Aorta (tissue), 5 donors: ENCODE data around the gene CADM1. TPM values are rescaled to one million over a fixed set of nuclear protein-coding genes. Genes with fewer than 3 reads are reported as not detected.

Experiments used
- ATAC-seq: fragments of 200-7000 bp; cut with Tn5 transposase; one replicate; pipeline ENCODE4 v1.9.1; 2022; ENCODE audit warnings: moderate library complexity; ENCODE audit not compliant: low FRiP score
- DNase-seq, 2 donors: peaks; one replicate each; pipeline ENCODE4 v3.0.0-alpha.2; 2020
- H3K27ac ChIP-seq, 2 donors: one replicate each; pipeline ENCODE4 v1.5.1; 2013; ENCODE audit warnings: low read length in 2 of 2, mild to moderate bottlenecking in 2 of 2, moderate library complexity in 2 of 2, control low read depth in 1 of 2, inconsistent platforms in 1 of 2, low read depth in 1 of 2
- H3K27me3 ChIP-seq, 2 donors: one replicate each; pipeline ENCODE4 v1.6.1; 2013; ENCODE audit warnings: control low read depth in 1 of 2, low read length in 1 of 2, mild to moderate bottlenecking in 1 of 2, moderate library complexity in 1 of 2; ENCODE audit not compliant: insufficient read depth in 2 of 2, control insufficient read depth in 1 of 2
- H3K36me3 ChIP-seq, 2 donors: one replicate each; pipeline ENCODE4 v1.6.1; 2013; ENCODE audit warnings: control low read depth in 1 of 2, low read length in 1 of 2, mild to moderate bottlenecking in 1 of 2; ENCODE audit not compliant: insufficient read depth in 2 of 2, control insufficient read depth in 1 of 2
- H3K4me1 ChIP-seq, 2 donors: one replicate each; pipeline ENCODE4 v1.6.1; 2013; ENCODE audit warnings: low read length in 2 of 2, control low read depth in 1 of 2, mild to moderate bottlenecking in 1 of 2, moderate library complexity in 1 of 2; ENCODE audit not compliant: insufficient read depth in 2 of 2, control insufficient read depth in 1 of 2
- H3K4me3 ChIP-seq, 2 donors: one replicate each; pipeline ENCODE4 v1.5.1; 2013; ENCODE audit warnings: low read length in 2 of 2, control low read depth in 1 of 2, mild to moderate bottlenecking in 1 of 2
- H3K9me3 ChIP-seq: one replicate; pipeline ENCODE4 v1.6.1; 2013; ENCODE audit warnings: mild to moderate bottlenecking, low read length; ENCODE audit not compliant: control insufficient read depth
- WGBS, 2 donors: extraction: QIAGEN DNeasy Blood & Tissue Kit; methylation state at CpG; one replicate each; pipeline ENCODE4 v1.1.7; 2013; 5-methylcytosine and 5-hydroxymethylcytosine counted together
- intact Hi-C, 2 donors: fragments of 100-400 bp; cut with DNase I; formaldehyde crosslinking; loops; one replicate each; pipeline versions ENCODE4 v1.14.2 to v1.15.0; 2022
- polyA plus RNA-seq, 2 donors: library from polyadenylated mRNA; stranded (reverse); fragments of 200-250 nt; gene quantifications; one replicate each; pipeline ENCODE4 v1.2.3, GENCODE V29; 2013
- total RNA-seq, 2 donors: library from RNA; stranded (reverse); fragmentation: NEBNext Ultra II Directional; extraction: Animal tissue kit (Norgen Biotek cat#: 25700); gene quantifications; one replicate each; pipeline ENCODE4 v1.2.1, GENCODE V29; 2021
- donor health status: healthy with polysubstance abuse.
- donor health status: Bipolar disorder and iron deficiency.
- donor health status: DM: no; HTN: no; CAD: no.
- donor health status: DM: no; HTN: no; CAD: no.
- donor health status: DM: yes; HTN: yes; CAD: no.

CADM1 gene
- total and polyA plus RNA-seq, 4 donors: 0.26 to 9.8 (median 5.7) TPM

DNA sequence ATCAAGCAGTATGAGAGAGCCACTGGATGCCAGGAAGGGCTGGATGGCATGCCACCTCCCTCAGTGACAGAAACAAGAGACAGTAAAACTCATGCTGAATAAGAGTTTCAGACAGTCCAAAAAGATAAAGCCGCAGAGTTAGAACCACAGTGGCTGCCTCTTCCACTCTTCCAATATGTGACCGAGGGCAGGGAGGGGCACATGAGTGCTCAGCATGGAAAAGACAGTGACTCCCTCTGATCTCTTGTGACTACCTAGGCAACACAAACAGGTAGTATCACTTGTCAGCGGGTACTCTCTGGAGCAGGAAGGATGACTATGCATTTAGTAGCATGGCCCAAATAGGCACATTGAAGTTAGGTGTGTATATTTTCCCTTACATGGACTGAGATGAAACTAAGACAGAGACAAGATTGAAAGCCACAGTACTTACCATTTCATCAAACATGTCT lies 295.4 kb downstream of the CADM1 start:
- WGBS, 2 donors: 92 to 94% methylated on average over 3 of the region's 3 CpGs
- H3K4me3 ChIP-seq: no peak overlapping the region
- intact Hi-C loops: no loop called here
- no peaks in the 10 kb centered on the region for H3K36me3 ChIP-seq
- DNase-seq: no peak
- H3K27ac ChIP-seq: no peak overlapping the region
- ATAC-seq: no peak
- no peaks in the 10 kb centered on the region for H3K4me1 ChIP-seq
- no peaks in the 10 kb centered on the region for H3K9me3 ChIP-seq
- no peaks in the 10 kb centered on the region for H3K27me3 ChIP-seq

- 83 to 95% methylated on average over 1 of the region's 1 CpG for WGBS, 2 donors
- no peaks in the 10 kb centered on the region for H3K36me3 ChIP-seq
- H3K27ac ChIP-seq: no peak overlapping the region
- H3K27me3 ChIP-seq: no peaks in the 10 kb centered on the region
- H3K4me3 ChIP-seq: no peak overlapping the region
- ATAC-seq: no peak
- H3K9me3 ChIP-seq: no peaks in the 10 kb centered on the region
- no peaks in the 10 kb centered on the region for H3K4me1 ChIP-seq
- no peak for DNase-seq
- intact Hi-C loops: no loop called here
These were observed 296.3 kb downstream of the CADM1 start for GRCh38 chr11:115207916-115208315.

- no peak overlapping the region for H3K4me3 ChIP-seq
- H3K27me3 ChIP-seq: no peaks in the 10 kb centered on the region
- H3K27ac ChIP-seq: no peak overlapping the region
- intact Hi-C loops: no loop called here
- DNase-seq (no peak), ATAC-seq (no peak)
- H3K4me1 ChIP-seq: no peaks in the 10 kb centered on the region
- no peaks in the 10 kb centered on the region for H3K9me3 ChIP-seq
- H3K36me3 ChIP-seq: no peaks in the 10 kb centered on the region
- 38 to 50% methylated on average over 4 of the region's 4 CpGs for WGBS, 2 donors
These were observed 297.0 kb downstream of the CADM1 start for GRCh38 chr11:115207166-115207591.

- Histone ChIP-seq H3K27ac (no peak overlapping the region), H3K4me1 (no peaks in the 10 kb centered on the region), H3K36me3 (no peaks in the 10 kb centered on the region), H3K27me3 (no peaks in the 10 kb centered on the region), H3K4me3 (no peak overlapping the region), H3K9me3 (no peaks in the 10 kb centered on the region)
- 63 to 78% methylated on average over 7 of the region's 7 CpGs for WGBS, 2 donors
- ATAC-seq (no peak), DNase-seq (no peak)
- intact Hi-C loops: no loop called here
These were observed 297.7 kb downstream of the CADM1 start for GRCh38 chr11:115206365-115207022.

GRCh38 chr11:115202900-115203552 lies 301.2 kb downstream of the CADM1 start:
- no peak overlapping the region for H3K27ac ChIP-seq
- DNase-seq: no peak
- H3K9me3 ChIP-seq: no peaks in the 10 kb centered on the region
- 56 to 68% methylated on average over 2 of the region's 2 CpGs for WGBS, 2 donors
- no peak for ATAC-seq
- H3K36me3 ChIP-seq: no peaks in the 10 kb centered on the region
- intact Hi-C loops: no loop called here
- peaks cover 5 to 14% of the 10 kb centered on the region in 2 donors for H3K4me1 ChIP-seq
- H3K4me3 ChIP-seq: no peak overlapping the region
- H3K27me3 ChIP-seq: no peaks in the 10 kb centered on the region

GRCh38 chr11:115202074-115202473 lies 302.1 kb downstream of the CADM1 start:
- peaks cover 5 to 16% of the 10 kb centered on the region in 2 donors for H3K4me1 ChIP-seq
- H3K9me3 ChIP-seq: no peaks in the 10 kb centered on the region
- H3K4me3 ChIP-seq: no peak overlapping the region
- WGBS, 2 donors: 92 to 97% methylated on average over 2 of the region's 2 CpGs
- intact Hi-C loops: no loop called here
- H3K36me3 ChIP-seq: no peaks in the 10 kb centered on the region
- H3K27me3 ChIP-seq: no peaks in the 10 kb centered on the region
- no peak for ATAC-seq
- DNase-seq: no peak
- no peak overlapping the region for H3K27ac ChIP-seq

DNA sequence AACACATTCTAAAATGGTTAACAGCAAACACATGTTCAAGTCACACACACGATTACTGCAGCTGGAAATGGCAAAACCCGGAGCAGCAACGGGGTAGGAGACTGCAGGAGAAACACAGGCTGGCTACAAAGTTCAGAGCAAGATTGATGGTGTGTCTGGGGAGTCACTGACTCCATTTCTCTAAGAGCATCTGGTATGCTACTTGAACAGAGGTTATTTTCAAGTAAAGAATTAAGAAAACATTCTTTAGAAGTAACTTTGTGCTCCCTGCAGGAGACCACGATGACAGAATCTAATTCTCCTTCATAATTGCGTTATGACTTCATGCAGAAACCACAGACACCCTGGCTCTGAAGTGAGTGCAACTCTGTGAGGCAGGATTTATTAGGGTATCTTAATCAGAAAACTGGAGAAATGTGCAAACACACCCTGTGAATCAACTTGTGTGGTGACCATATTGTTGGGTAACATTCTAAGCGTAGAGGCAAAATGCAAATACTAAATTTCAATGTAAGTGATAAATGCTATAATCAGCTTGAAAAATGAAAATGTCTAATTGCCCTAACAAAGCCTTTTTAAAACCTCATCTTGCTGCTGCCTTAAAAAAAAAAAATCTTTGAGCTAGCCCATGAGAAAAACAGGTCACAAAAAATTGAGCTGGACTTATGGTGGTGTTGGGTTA lies 303.0 kb downstream of the CADM1 start:
- H3K4me3 ChIP-seq: no peak overlapping the region
- H3K9me3 ChIP-seq: no peaks in the 10 kb centered on the region
- ATAC-seq: no peak
- intact Hi-C loops: no loop called here
- peaks cover 5 to 16% of the 10 kb centered on the region in 2 donors for H3K4me1 ChIP-seq
- no peak overlapping the region for H3K27ac ChIP-seq
- H3K36me3 ChIP-seq: no peaks in the 10 kb centered on the region
- WGBS, 2 donors: 36 to 37% methylated on average over 6 of the region's 6 CpGs
- H3K27me3 ChIP-seq: no peaks in the 10 kb centered on the region
- no peak for DNase-seq

- no peak overlapping the region for H3K27ac ChIP-seq
- H3K36me3 ChIP-seq: no peaks in the 10 kb centered on the region
- H3K27me3 ChIP-seq: no peaks in the 10 kb centered on the region
These were observed 304.6 kb downstream of the CADM1 start for GRCh38 chr11:115199481-115200069.

More at GRCh38 chr11:115199481-115200069, 304.6 kb downstream of the CADM1 start:
- intact Hi-C loops: no loop called here
- Histone ChIP-seq H3K9me3 (no peaks in the 10 kb centered on the region), H3K4me1 (peaks cover 5 to 16% of the 10 kb centered on the region in 2 donors), H3K4me3 (peak overlapping the region in 1 of 2 donors; percentile 10)
- DNase-seq: no peak
- WGBS, 2 donors: 12 to 18% methylated on average over 3 of the region's 3 CpGs
- no peak for ATAC-seq
